ENCODE measurements around the gene TECR. TPM values are rescaled to one million over a fixed set of nuclear protein-coding genes. Genes with fewer than 3 reads are reported as not detected.
"Not testable (repeated sequence)": the region's sequence is repeated elsewhere in the genome, so short reads cannot be mapped to it uniquely, and the experiment has no call there.

Gene TECR
- total RNA-seq, 4 donors from 2014 or later: 4.6 to 68.2 (median 33.9) TPM

- Histone ChIP-seq H3K36me3 (no peaks in the 10 kb centered on the region), H3K4me1 (no peaks in the 10 kb centered on the region), H3K27me3 (no peaks in the 10 kb centered on the region), H3K4me3 (no peak overlapping the region), H3K9me3 (no peaks in the 10 kb centered on the region), H3K27ac (no peak overlapping the region)
- intact Hi-C loops (cut with DNase I; ENCODE audit: low total_unique reads): no loop called here
- TF ChIP-seq CTCF (IDR thresholded peaks at IDR 0.05): no peak
- TF ChIP-seq POLR2A (IDR thresholded peaks at IDR 0.05): no peak
- no peak for DNase-seq
Measured at GRCh38 chr19:14580623-14581237, 51.3 kb downstream of the TECR start.

GRCh38 chr19:14582894-14583340 is 53.5 kb downstream of the TECR start, which contains the start of gene CLEC17A:
Gene CLEC17A (plus strand): TSS chr19:14583084. CDS start chr19:14583161, 77 bp downstream.
- H3K27ac ChIP-seq: no peak within 1 kb of the TSS
- DNase-seq: no peak
- H3K4me3 ChIP-seq: no peak within 1 kb of the TSS
- intact Hi-C loops (cut with DNase I; ENCODE audit: low total_unique reads): no loop called here
- no peaks in the 10 kb centered on the region for H3K27me3 ChIP-seq
- no peak for TF ChIP-seq CTCF (IDR thresholded peaks at IDR 0.05)
- no peak for TF ChIP-seq POLR2A (IDR thresholded peaks at IDR 0.05)
- no peaks in the 10 kb centered on the region for H3K9me3 ChIP-seq
- no peaks in the 10 kb centered on the region for H3K36me3 ChIP-seq
- no peaks in the 10 kb centered on the region for H3K4me1 ChIP-seq

- H3K36me3 ChIP-seq; H3K27me3 ChIP-seq; DNase-seq; intact Hi-C loops (cut with DNase I; ENCODE audit: low total_unique reads); H3K4me3 ChIP-seq; H3K27ac ChIP-seq; H3K9me3 ChIP-seq; H3K4me1 ChIP-seq: not testable (repeated sequence)
Measured at GRCh38 chr19:14584372-14584771, 55.0 kb downstream of the TECR start.

- H3K4me1 ChIP-seq; DNase-seq; H3K4me3 ChIP-seq; H3K27me3 ChIP-seq; H3K36me3 ChIP-seq; H3K9me3 ChIP-seq; H3K27ac ChIP-seq; intact Hi-C loops (cut with DNase I; ENCODE audit: low total_unique reads): not testable (repeated sequence)
Measured at GRCh38 chr19:14585187-14585586, 55.8 kb downstream of the TECR start.

GRCh38 chr19:14589433-14589832 is 60.0 kb downstream of the TECR start:
- H3K27me3 ChIP-seq; H3K36me3 ChIP-seq; H3K27ac ChIP-seq; H3K4me1 ChIP-seq; intact Hi-C loops (cut with DNase I; ENCODE audit: low total_unique reads); H3K9me3 ChIP-seq; DNase-seq; H3K4me3 ChIP-seq: not testable (repeated sequence)

GRCh38 chr19:14595558-14595957 is 66.2 kb downstream of the TECR start:
- H3K27me3 ChIP-seq: no peaks in the 10 kb centered on the region
- intact Hi-C loops (cut with DNase I; ENCODE audit: low total_unique reads): no loop called here
- H3K9me3 ChIP-seq: no peaks in the 10 kb centered on the region
- H3K4me1 ChIP-seq: no peaks in the 10 kb centered on the region
- no peak for DNase-seq
- H3K27ac ChIP-seq: no peak overlapping the region
- TF ChIP-seq POLR2A (IDR thresholded peaks at IDR 0.05) (no peak), CTCF (IDR thresholded peaks at IDR 0.05) (no peak)
- H3K4me3 ChIP-seq: no peak overlapping the region
- H3K36me3 ChIP-seq: no peaks in the 10 kb centered on the region

Measured in uterus (tissue), 4 donors.